Measurements from ENCODE around the gene PPARA. TPM values are rescaled to one million over a fixed set of nuclear protein-coding genes. Genes with fewer than 3 reads are reported as not detected.

The PPARA gene
- polyA plus RNA-seq, 1 experiment = 10.3 TPM

DNA sequence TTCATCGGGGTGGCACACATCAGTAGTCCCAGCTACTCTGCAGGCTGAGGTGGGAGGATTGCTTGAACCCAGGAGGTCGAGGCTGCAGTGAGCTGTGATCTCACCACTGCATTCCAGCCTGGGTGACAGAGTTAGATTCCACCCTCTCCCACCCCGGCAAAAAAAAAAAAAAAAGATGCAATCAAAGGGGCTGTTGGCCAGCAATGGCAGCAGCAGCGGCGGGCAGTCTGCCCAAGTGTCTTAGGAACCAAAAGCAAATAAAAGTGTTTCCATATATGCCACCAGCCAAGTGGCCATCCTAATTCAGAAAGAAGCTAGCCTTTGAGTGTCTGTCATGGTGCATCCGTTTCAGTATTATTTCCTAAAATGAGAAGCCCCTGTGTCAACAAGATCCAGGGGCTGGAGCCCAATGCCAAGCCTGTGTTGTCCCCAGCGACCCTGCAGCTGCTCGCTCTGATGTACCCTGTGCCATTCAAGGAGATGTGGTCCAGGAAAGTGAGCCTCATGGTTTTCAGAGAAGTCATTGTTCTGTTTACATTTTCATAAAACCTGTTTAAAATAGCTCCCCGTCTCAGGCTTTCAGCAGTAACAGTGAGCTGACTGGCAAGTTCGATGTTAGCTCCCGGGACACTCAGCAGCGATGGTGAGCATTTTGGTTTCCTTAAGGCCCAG lies 87.3 kb downstream of the PPARA start:
- TF ChIP-seq, protein P1, sequence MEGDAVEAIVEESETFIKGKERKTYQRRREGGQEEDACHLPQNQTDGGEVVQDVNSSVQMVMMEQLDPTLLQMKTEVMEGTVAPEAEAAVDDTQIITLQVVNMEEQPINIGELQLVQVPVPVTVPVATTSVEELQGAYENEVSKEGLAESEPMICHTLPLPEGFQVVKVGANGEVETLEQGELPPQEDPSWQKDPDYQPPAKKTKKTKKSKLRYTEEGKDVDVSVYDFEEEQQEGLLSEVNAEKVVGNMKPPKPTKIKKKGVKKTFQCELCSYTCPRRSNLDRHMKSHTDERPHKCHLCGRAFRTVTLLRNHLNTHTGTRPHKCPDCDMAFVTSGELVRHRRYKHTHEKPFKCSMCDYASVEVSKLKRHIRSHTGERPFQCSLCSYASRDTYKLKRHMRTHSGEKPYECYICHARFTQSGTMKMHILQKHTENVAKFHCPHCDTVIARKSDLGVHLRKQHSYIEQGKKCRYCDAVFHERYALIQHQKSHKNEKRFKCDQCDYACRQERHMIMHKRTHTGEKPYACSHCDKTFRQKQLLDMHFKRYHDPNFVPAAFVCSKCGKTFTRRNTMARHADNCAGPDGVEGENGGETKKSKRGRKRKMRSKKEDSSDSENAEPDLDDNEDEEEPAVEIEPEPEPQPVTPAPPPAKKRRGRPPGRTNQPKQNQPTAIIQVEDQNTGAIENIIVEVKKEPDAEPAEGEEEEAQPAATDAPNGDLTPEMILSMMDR (IDR thresholded peaks at IDR 0.05; ENCODE audit: insufficient read depth, low read depth, low read length) = no peak
- H3K4me3 ChIP-seq (ENCODE audit: low read depth, low read length) = no peak overlapping the region
- H3K36me3 ChIP-seq (ENCODE audit: control insufficient read depth, insufficient read depth, low read length) = peaks cover 14% of the 10 kb centered on the region
- POLR2A ChIA-PET = no interaction called here
- CTCF ChIA-PET = interaction anchor here (1.0 to 1.2 kb wide), 3 partner anchors 9 to 121 kb away, joined by 3 read pairs; no protein-coding TSS in a partner anchor
- H3K27me3 ChIP-seq (ENCODE audit: control insufficient read depth, insufficient read depth, low read length) = no peaks in the 10 kb centered on the region
- no peak for DNase-seq (ENCODE audit: low read depth)

DNA sequence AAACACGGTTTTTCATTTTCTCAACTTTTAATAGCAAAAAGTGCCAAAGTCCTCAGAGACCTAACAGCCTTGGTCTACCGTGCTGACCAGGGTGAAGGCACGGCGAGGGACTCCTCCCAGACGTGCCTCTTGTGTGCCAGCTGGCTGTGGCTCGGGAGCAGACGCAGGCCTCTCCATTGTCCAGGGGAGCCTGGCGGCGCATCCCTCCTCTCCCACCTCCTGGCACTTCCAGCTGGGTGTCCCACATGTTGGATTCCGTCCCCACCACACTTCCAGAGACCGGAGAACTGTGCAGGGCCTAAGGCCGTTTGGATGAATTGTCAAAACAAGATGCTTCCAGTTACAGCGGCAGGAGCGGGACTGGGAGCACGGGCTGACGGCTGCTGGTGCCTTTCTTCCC lies 88.2 kb downstream of the PPARA start:
- H3K27me3 ChIP-seq (ENCODE audit: control insufficient read depth, insufficient read depth, low read length) = no peaks in the 10 kb centered on the region
- no peak for DNase-seq (ENCODE audit: low read depth)

DNA sequence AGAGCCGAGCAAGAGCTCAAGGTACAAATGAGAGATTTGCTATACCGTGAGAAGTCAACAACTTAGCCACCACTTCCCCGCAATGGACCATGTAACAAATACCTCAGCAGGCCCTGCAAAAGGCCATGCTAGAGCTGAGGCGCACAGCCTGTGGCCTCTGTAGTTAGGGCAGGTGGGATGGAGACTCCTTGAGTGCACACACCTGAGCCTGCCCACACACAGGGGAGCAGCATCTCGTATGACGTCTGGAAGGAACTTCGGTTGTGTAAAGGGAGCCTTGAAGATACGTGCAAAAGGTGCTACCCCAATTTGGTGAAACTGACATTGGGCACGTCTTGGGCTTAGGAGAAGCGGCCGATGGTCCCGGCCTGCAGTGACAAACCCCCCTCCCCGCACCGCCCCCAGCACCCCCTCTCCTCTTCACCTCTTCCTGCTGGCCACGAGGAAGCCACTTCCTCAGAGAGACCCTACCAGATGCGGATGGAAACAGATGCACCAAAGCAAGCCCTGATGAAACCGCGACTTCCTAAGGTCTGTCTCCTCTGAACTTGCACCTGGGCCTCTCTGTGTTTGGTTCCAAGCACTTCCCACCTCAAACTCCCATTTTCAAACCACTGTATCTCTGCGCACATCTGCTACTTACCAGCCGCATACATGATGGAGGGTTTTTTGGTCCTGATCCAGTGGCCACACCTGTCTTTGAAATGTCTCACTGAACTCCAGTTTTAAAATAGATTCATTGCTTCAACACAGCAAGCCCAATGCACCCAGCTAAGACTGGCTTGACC lies 89.1 kb downstream of the PPARA start:
- ChIA-PET POLR2A (no interaction called here), CTCF (no interaction called here)
- no peaks in the 10 kb centered on the region for H3K27me3 ChIP-seq (ENCODE audit: control insufficient read depth, insufficient read depth, low read length)
- no peak for DNase-seq (ENCODE audit: low read depth)
- TF ChIP-seq, protein P1 (IDR thresholded peaks at IDR 0.05; ENCODE audit: insufficient read depth, low read depth, low read length) = no peak
- no peak overlapping the region for H3K4me3 ChIP-seq (ENCODE audit: low read depth, low read length)
- peaks cover 13% of the 10 kb centered on the region for H3K36me3 ChIP-seq (ENCODE audit: control insufficient read depth, insufficient read depth, low read length)

More for the DNA sequence above, 88.2 kb downstream of the PPARA start:
- CTCF ChIA-PET = interaction anchor here (1.1 kb wide), 1 partner anchor 14 kb away, joined by 3 read pairs; no protein-coding TSS in a partner anchor
- TF ChIP-seq, protein P1 (IDR thresholded peaks at IDR 0.05; ENCODE audit: insufficient read depth, low read depth, low read length) = no peak
- H3K4me3 ChIP-seq (ENCODE audit: low read depth, low read length) = no peak overlapping the region
- POLR2A ChIA-PET = no interaction called here
- peaks cover 13% of the 10 kb centered on the region for H3K36me3 ChIP-seq (ENCODE audit: control insufficient read depth, insufficient read depth, low read length)

DNA sequence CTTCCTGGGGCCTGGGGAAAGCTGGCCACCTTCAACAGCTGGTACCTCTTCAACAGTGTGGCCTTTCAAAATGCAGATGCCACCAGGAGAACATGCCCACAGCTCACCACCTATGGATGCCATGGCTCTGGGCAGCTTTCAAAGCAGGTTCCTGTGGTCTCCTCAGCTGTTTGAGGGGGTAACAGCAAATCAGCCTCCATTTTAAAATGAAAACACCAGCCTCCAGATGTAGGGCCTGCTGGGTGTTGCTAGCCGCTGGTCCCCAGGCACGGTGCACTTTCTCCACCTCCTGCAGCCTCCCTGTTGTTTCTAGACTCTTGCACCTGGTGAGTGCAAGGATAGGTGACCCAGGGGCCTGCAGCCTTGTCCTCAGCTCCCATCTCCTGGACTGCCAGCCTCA lies 89.7 kb downstream of the PPARA start:
- ChIA-PET POLR2A (no interaction called here), CTCF (no interaction called here)
- TF ChIP-seq, protein P1 (IDR thresholded peaks at IDR 0.05; ENCODE audit: insufficient read depth, low read depth, low read length) = no peak
- Histone ChIP-seq H3K4me3 (ENCODE audit: low read depth, low read length) (no peak overlapping the region), H3K27me3 (ENCODE audit: control insufficient read depth, insufficient read depth, low read length) (no peaks in the 10 kb centered on the region), H3K36me3 (ENCODE audit: control insufficient read depth, insufficient read depth, low read length) (peaks cover 13% of the 10 kb centered on the region)
- no peak for DNase-seq (ENCODE audit: low read depth)

DNA sequence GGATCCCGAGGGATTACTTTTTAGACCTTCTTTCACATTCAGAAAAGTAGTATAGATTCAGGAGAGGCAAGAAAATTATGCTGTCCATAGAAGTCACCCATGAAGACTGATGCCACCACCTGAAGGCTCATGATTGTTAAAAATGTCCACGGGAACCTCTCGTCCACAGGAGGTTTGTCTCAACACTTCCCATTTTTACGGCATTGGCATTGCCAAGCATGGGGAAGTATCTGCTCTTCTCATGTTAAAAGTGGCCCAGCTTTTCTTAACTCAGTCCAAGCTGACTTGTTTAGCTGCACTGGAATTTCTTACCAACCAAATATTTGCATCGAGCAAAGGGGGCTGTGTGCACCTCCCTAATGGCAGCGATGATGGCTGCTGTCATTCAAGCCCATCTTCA lies 90.2 kb downstream of the PPARA start:
- ChIA-PET CTCF (no interaction called here), POLR2A (no interaction called here)
- H3K27me3 ChIP-seq (ENCODE audit: control insufficient read depth, insufficient read depth, low read length) = no peaks in the 10 kb centered on the region
- TF ChIP-seq, protein P1 (IDR thresholded peaks at IDR 0.05; ENCODE audit: insufficient read depth, low read depth, low read length) = no peak
- no peak for DNase-seq (ENCODE audit: low read depth)
- peaks cover 13% of the 10 kb centered on the region for H3K36me3 ChIP-seq (ENCODE audit: control insufficient read depth, insufficient read depth, low read length)
- H3K4me3 ChIP-seq (ENCODE audit: low read depth, low read length) = no peak overlapping the region
